ENCODE measurements around the gene SLC6A14. TPM values are rescaled to one million over a fixed set of nuclear protein-coding genes. Genes with fewer than 3 reads are reported as not detected.

Gene SLC6A14
- total RNA-seq, 1 donor from 2014 or later, result under 0.01 TPM

DNA sequence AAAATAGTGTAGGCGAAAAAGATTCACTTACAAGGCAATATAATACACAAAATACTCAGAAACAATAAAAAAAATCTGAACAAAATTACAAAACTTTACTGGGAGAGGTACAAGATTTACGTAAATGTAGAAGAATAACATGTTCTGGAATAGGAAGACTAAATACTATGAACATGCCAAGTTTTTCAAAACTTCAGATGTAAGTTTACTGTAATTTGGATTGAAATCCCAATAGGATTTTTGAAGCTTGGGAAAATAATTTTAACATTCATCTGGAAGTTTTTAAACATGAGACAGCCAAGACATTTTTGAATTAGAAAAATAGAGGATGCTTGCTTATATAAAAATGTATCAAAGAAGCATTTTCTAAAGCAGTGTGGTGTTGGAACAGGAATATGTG is 56.9 kb downstream of the SLC6A14 start:
- DNase-seq (ENCODE audit: low read depth), result no peak
- no peak overlapping the region for H3K4me3 ChIP-seq (ENCODE audit: low read depth, low read length)
- TF ChIP-seq, protein P1, sequence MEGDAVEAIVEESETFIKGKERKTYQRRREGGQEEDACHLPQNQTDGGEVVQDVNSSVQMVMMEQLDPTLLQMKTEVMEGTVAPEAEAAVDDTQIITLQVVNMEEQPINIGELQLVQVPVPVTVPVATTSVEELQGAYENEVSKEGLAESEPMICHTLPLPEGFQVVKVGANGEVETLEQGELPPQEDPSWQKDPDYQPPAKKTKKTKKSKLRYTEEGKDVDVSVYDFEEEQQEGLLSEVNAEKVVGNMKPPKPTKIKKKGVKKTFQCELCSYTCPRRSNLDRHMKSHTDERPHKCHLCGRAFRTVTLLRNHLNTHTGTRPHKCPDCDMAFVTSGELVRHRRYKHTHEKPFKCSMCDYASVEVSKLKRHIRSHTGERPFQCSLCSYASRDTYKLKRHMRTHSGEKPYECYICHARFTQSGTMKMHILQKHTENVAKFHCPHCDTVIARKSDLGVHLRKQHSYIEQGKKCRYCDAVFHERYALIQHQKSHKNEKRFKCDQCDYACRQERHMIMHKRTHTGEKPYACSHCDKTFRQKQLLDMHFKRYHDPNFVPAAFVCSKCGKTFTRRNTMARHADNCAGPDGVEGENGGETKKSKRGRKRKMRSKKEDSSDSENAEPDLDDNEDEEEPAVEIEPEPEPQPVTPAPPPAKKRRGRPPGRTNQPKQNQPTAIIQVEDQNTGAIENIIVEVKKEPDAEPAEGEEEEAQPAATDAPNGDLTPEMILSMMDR (conservative IDR thresholded peaks at IDR 0.05; ENCODE audit: low read depth, low read length), result no peak

DNA sequence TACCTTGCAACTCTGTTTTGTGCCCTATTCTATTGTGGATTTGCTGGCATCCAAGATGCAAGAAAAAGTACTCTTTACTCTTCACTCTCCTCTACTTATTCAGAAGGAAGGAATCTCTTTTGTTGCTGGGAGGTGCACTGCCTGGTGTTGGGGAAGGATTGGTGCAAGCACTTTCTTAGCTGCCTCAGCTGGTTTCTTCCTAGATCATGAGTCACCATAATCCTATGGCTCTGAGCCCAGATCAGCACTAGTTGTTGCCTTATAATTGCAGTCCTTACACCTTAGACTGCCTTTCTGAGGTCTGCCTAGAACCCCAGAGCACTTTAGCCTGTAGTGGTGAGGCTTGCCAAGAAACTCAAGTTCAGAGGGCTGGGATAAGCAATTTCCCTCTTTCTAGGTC is 63.4 kb downstream of the SLC6A14 start:
- peak; percentile 6 for DNase-seq (ENCODE audit: low read depth)
- H3K4me3 ChIP-seq (ENCODE audit: low read depth, low read length), result no peak overlapping the region
- TF ChIP-seq, protein P1 (conservative IDR thresholded peaks at IDR 0.05; ENCODE audit: low read depth, low read length), result no peak

Other genes with a start within 250 kb of the SLC6A14 start
- gene CT83, start 26.4 kb downstream of the SLC6A14 start, total RNA-seq, result not detected in 2 replicates